WTC11 (cell line): ENCODE measurements around the gene MOSPD2. TPM values are rescaled to one million over a fixed set of nuclear protein-coding genes. Genes with fewer than 3 reads are reported as not detected.

Experiments
- ATAC-seq: fragments of 200-7000 bp; cut with Tn5 transposase; 2 replicates; pipeline ENCODE4 v1.10.0; 2021; ENCODE audit warnings: mild to moderate bottlenecking, moderate library complexity
- CTCF ChIA-PET: fragments of 300-600 bp; sonication (Branson Sonifier 250); formaldehyde crosslinking; loops from one replicate; lab custom pipeline; 2021; ENCODE audit warnings: antibody characterized with exemption; lab: Charles Lee
- POLR2A ChIA-PET: fragments of 350-600 bp; sonication (Branson Sonifier 250); formaldehyde crosslinking; loops from one replicate; lab custom pipeline; 2021; ENCODE audit warnings: antibody characterized with exemption; lab: Charles Lee
- DNase-seq: peaks from one replicate; pipeline ENCODE4 v3.0.0; 2021; ENCODE audit warnings: low spot score
- H3K27ac Mint-ChIP-seq: 2 replicates; pipeline ENCODE4 v1.8.0; 2021; ENCODE audit warnings: mixed read lengths
- H3K27me3 Mint-ChIP-seq: 2 replicates; pipeline ENCODE4 v1.8.0; 2021; ENCODE audit warnings: low read depth, mild to moderate bottlenecking, moderate library complexity, mixed read lengths
- H3K36me3 Mint-ChIP-seq: 2 replicates; pipeline ENCODE4 v1.8.0; 2021; ENCODE audit warnings: mixed read lengths
- H3K4me1 Mint-ChIP-seq: 2 replicates; pipeline ENCODE4 v1.8.0; 2022; ENCODE audit warnings: mixed read lengths
- H3K4me3 Mint-ChIP-seq: 2 replicates; pipeline ENCODE4 v1.8.0; 2021; ENCODE audit warnings: mild to moderate bottlenecking, moderate library complexity, mixed read lengths
- H3K9me3 Mint-ChIP-seq: 2 replicates; pipeline ENCODE4 v1.8.0; 2021; ENCODE audit warnings: mixed read lengths
- CREB1 ChIP-seq: sonication (generic); formaldehyde crosslinking; IDR thresholded peaks from 2 replicates; pipeline ENCODE4 v1.8.0; 2023; ENCODE audit warnings: mild to moderate bottlenecking, missing genetic modification reagents
- ESRRA ChIP-seq: sonication (generic); formaldehyde crosslinking; IDR thresholded peaks from 2 replicates; pipeline ENCODE4 v1.8.1; 2022; ENCODE audit warnings: mild to moderate bottlenecking, missing genetic modification reagents, borderline replicate concordance
- FOXK1 ChIP-seq: sonication (generic); formaldehyde crosslinking; IDR thresholded peaks from 2 replicates; pipeline ENCODE4 v1.8.0; 2022; ENCODE audit warnings: mild to moderate bottlenecking, moderate library complexity, missing genetic modification reagents
- HMGA2 ChIP-seq: fragments of 250-450 bp; sonication (Bioruptor Pico); IDR thresholded peaks from 2 replicates; pipeline ENCODE4 v1.4.0; 2021; ENCODE audit warnings: mild to moderate bottlenecking, moderate library complexity
- KAT7 ChIP-seq: sonication (generic); formaldehyde crosslinking; IDR thresholded peaks from 2 replicates; pipeline ENCODE4 v1.8.1; 2023; ENCODE audit warnings: missing genetic modification reagents, mild to moderate bottlenecking, borderline replicate concordance
- NFYB ChIP-seq: sonication (generic); formaldehyde crosslinking; conservative IDR thresholded peaks from 2 replicates; pipeline ENCODE4 v1.8.0; 2022; ENCODE audit warnings: low read depth, missing genetic modification reagents
- NR2C2 ChIP-seq: sonication (generic); formaldehyde crosslinking; IDR thresholded peaks from 2 replicates; pipeline ENCODE4 v1.8.0; 2022; ENCODE audit warnings: mild to moderate bottlenecking, missing genetic modification reagents
- PRRX2 ChIP-seq: fragments of 250-450 bp; sonication (Bioruptor Pico); IDR thresholded peaks from 2 replicates; pipeline ENCODE4 v1.8.0; 2021; ENCODE audit warnings: mild to moderate bottlenecking
- SOX15 ChIP-seq: fragments of 250-450 bp; sonication (Bioruptor Pico); IDR thresholded peaks from 2 replicates; pipeline ENCODE4 v1.9.0; 2021; ENCODE audit warnings: mild to moderate bottlenecking
- TEAD4 ChIP-seq: sonication (generic); formaldehyde crosslinking; IDR thresholded peaks from 2 replicates; pipeline ENCODE4 v1.8.0; 2022; ENCODE audit warnings: mild to moderate bottlenecking, missing genetic modification reagents
- ZNF121 ChIP-seq: sonication (generic); formaldehyde crosslinking; IDR thresholded peaks from 2 replicates; pipeline ENCODE4 v1.8.0; 2023; ENCODE audit warnings: missing genetic modification reagents
- ZNF219 ChIP-seq: sonication (generic); formaldehyde crosslinking; IDR thresholded peaks from 2 replicates; pipeline ENCODE4 v1.8.0; 2023; ENCODE audit warnings: missing genetic modification reagents, mild to moderate bottlenecking, borderline replicate concordance
- ZNF263 ChIP-seq: sonication (generic); formaldehyde crosslinking; IDR thresholded peaks from 2 replicates; pipeline ENCODE4 v1.8.1; 2022; ENCODE audit warnings: low read depth, mild to moderate bottlenecking, moderate library complexity, missing genetic modification reagents
- ZNF396 ChIP-seq: fragments of 250-450 bp; sonication (Bioruptor Pico); IDR thresholded peaks from 2 replicates; pipeline ENCODE4 v1.8.0; 2021; ENCODE audit warnings: mild to moderate bottlenecking, moderate library complexity, borderline replicate concordance
- ZNF416 ChIP-seq: fragments of 250-450 bp; sonication (Bioruptor Pico); IDR thresholded peaks from 2 replicates; pipeline ENCODE4 v1.9.0; 2021; ENCODE audit warnings: mild to moderate bottlenecking, inconsistent platforms
- ZNF423 ChIP-seq: fragments of 250-450 bp; sonication (Bioruptor Pico); IDR thresholded peaks from 2 replicates; pipeline ENCODE4 v2.1.2; 2022; ENCODE audit warnings: mild to moderate bottlenecking, moderate library complexity
- total RNA-seq: library from RNA; stranded (reverse); gene quantifications from 3 replicates; pipeline ENCODE4 v1.2.3, GENCODE V29; 2021
- TF ChIP-seq, protein P1 (sequence below): sonication (generic); formaldehyde crosslinking; IDR thresholded peaks from 2 replicates; pipeline ENCODE4 v1.8.1; 2023; ENCODE audit warnings: mild to moderate bottlenecking, missing genetic modification reagents
- TF ChIP-seq, protein P2 (sequence below): sonication (generic); formaldehyde crosslinking; IDR thresholded peaks from 2 replicates; pipeline ENCODE4 v1.8.0; 2023; ENCODE audit warnings: mild to moderate bottlenecking, missing genetic modification reagents
- TF ChIP-seq, protein P3 (sequence below): fragments of 250-450 bp; sonication (Bioruptor Pico); IDR thresholded peaks from 2 replicates; pipeline ENCODE4 v1.9.0; 2021; ENCODE audit warnings: moderate library complexity, mild to moderate bottlenecking, inconsistent platforms, borderline replicate concordance
- TF ChIP-seq, protein P4 (sequence below): fragments of 250-450 bp; sonication (Bioruptor Pico); conservative IDR thresholded peaks from 2 replicates; pipeline ENCODE4 v1.9.0; 2021; ENCODE audit warnings: mild to moderate bottlenecking
- TF ChIP-seq, protein P5 (sequence below): sonication (generic); formaldehyde crosslinking; IDR thresholded peaks from 2 replicates; pipeline ENCODE4 v1.8.1; 2022; ENCODE audit warnings: missing genetic modification reagents, borderline replicate concordance
- TF ChIP-seq, protein P6 (sequence below): sonication (generic); formaldehyde crosslinking; IDR thresholded peaks from 2 replicates; pipeline ENCODE4 v1.8.1; 2023; ENCODE audit warnings: mild to moderate bottlenecking, missing genetic modification reagents

The MOSPD2 gene
- total RNA-seq, 1 experiment from 2014 or later: 13.2 TPM

DNA sequence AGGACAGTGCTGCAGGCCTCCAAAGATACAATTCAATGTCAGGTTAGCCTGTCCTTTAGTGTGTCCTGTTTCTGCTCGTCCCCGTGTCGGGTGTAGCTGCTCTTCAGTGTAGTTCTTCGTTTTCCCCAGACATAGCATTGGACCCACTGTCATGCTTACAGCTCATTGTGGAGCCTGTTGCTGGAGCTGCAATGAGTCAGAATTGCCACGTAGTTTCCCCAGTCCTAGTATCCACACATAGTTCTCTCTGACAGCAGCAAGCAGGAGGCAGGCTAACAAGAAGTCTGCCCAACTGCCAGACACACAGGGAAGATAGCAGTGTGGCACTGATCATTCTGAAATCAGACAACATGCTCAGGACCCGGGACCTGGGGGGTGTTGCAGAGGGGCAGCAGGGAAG lies 49.2 kb downstream of the MOSPD2 start (continued):
- TF ChIP-seq, protein P1, sequence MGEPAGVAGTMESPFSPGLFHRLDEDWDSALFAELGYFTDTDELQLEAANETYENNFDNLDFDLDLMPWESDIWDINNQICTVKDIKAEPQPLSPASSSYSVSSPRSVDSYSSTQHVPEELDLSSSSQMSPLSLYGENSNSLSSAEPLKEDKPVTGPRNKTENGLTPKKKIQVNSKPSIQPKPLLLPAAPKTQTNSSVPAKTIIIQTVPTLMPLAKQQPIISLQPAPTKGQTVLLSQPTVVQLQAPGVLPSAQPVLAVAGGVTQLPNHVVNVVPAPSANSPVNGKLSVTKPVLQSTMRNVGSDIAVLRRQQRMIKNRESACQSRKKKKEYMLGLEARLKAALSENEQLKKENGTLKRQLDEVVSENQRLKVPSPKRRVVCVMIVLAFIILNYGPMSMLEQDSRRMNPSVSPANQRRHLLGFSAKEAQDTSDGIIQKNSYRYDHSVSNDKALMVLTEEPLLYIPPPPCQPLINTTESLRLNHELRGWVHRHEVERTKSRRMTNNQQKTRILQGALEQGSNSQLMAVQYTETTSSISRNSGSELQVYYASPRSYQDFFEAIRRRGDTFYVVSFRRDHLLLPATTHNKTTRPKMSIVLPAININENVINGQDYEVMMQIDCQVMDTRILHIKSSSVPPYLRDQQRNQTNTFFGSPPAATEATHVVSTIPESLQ (CRISPR knock-in tag): no peak
- TF ChIP-seq NR2C2 (CRISPR knock-in tag): no peak
- no peak for TF ChIP-seq TEAD4 (CRISPR knock-in tag)
- TF ChIP-seq NFYB (CRISPR knock-in tag): no peak
- no peak for TF ChIP-seq ZNF219 (CRISPR knock-in tag)
- TF ChIP-seq ZNF396: no peak

DNA sequence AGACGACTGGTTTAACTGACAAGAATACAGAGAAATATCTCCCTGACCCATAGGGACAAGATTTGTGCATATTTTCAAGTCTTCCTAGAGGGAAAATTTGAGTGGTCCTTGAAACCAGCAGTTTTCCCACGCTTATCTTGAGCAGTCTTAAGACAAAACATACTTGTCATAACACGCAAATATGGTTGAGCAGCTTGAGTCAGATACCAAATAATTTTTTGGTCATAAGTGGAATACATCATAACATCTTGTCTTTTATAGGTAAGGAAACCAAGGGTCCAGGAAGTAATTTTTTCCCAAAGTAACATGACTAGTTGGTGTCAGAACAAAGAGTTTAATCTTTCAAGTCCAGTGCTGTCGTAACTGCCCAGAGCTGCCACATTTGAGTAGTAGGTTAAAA lies 50.5 kb downstream of the MOSPD2 start:
- ATAC-seq (no peak), DNase-seq (no peak)
- no peak overlapping the region for H3K27ac Mint-ChIP-seq
- no peaks in the 10 kb centered on the region for H3K27me3 Mint-ChIP-seq
- no peaks in the 10 kb centered on the region for H3K9me3 Mint-ChIP-seq
- no peak for TF ChIP-seq HMGA2
- TF ChIP-seq CREB1 (CRISPR knock-in tag): no peak
- TF ChIP-seq ZNF121 (CRISPR knock-in tag): no peak
- no peak for TF ChIP-seq ESRRA (CRISPR knock-in tag)
- no peak for TF ChIP-seq PRRX2 (CRISPR knock-in tag)
- TF ChIP-seq KAT7 (CRISPR knock-in tag): no peak
- H3K36me3 Mint-ChIP-seq: peaks cover 5% of the 10 kb centered on the region
- H3K4me1 Mint-ChIP-seq: peaks cover 3% of the 10 kb centered on the region; the same call in 1 of the 2 replicates
- POLR2A ChIA-PET: no interaction called here
- no peak overlapping the region for H3K4me3 Mint-ChIP-seq
- CTCF ChIA-PET: no interaction called here

GRCh38 chrX:14926471-14926870 lies 53.2 kb downstream of the MOSPD2 start:
- no peak for TF ChIP-seq FOXK1 (CRISPR knock-in tag)
- TF ChIP-seq, all 79 proteins: peak for 0
- no peak overlapping the region for H3K4me3 Mint-ChIP-seq
- no peak overlapping the region for H3K27ac Mint-ChIP-seq
- ChIA-PET POLR2A (no interaction called here), CTCF (no interaction called here)
- no peaks in the 10 kb centered on the region for H3K9me3 Mint-ChIP-seq
- DNase-seq: no peak
- H3K4me1 Mint-ChIP-seq: peaks cover 11% of the 10 kb centered on the region
- no peak for ATAC-seq
- no peaks in the 10 kb centered on the region for H3K36me3 Mint-ChIP-seq
- no peaks in the 10 kb centered on the region for H3K27me3 Mint-ChIP-seq

DNA sequence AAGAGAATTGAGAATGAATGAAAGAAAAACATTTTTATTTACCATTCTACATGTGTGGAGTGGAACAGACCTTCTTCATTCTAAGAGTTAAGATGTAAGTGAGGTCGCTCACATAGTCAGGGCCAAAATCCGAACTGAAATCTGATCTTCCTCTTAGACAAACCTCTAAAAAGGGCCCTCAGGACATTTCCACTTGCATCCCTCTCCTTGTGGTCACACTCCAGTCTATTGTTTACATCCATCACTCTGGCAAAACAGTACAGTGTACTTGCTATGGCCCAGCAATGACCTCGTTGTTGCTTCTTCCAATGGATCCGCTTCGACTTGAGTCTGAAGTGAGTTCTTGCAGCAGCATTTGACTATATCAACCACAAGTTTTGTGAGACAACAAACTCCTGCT lies 54.2 kb downstream of the MOSPD2 start:
- ATAC-seq: no peak
- Mint-ChIP-seq H3K27me3 (no peaks in the 10 kb centered on the region), H3K27ac (no peak overlapping the region), H3K4me3 (no peak overlapping the region), H3K4me1 (peaks cover 18% of the 10 kb centered on the region), H3K9me3 (no peaks in the 10 kb centered on the region), H3K36me3 (no peaks in the 10 kb centered on the region)
- no peak for DNase-seq
- ChIA-PET POLR2A (interaction anchor here (0.6 kb wide), 1 partner anchor 1187 kb away, joined by 4 read pairs; no protein-coding TSS in a partner anchor), CTCF (no interaction called here)
- TF ChIP-seq ZNF423 (no peak), ZNF263 (CRISPR knock-in tag) (no peak), HMGA2 (no peak), SOX15 (CRISPR knock-in tag) (no peak), PRRX2 (CRISPR knock-in tag) (no peak), ZNF416 (no peak), ZNF121 (CRISPR knock-in tag) (no peak)
- TF ChIP-seq, protein P2, sequence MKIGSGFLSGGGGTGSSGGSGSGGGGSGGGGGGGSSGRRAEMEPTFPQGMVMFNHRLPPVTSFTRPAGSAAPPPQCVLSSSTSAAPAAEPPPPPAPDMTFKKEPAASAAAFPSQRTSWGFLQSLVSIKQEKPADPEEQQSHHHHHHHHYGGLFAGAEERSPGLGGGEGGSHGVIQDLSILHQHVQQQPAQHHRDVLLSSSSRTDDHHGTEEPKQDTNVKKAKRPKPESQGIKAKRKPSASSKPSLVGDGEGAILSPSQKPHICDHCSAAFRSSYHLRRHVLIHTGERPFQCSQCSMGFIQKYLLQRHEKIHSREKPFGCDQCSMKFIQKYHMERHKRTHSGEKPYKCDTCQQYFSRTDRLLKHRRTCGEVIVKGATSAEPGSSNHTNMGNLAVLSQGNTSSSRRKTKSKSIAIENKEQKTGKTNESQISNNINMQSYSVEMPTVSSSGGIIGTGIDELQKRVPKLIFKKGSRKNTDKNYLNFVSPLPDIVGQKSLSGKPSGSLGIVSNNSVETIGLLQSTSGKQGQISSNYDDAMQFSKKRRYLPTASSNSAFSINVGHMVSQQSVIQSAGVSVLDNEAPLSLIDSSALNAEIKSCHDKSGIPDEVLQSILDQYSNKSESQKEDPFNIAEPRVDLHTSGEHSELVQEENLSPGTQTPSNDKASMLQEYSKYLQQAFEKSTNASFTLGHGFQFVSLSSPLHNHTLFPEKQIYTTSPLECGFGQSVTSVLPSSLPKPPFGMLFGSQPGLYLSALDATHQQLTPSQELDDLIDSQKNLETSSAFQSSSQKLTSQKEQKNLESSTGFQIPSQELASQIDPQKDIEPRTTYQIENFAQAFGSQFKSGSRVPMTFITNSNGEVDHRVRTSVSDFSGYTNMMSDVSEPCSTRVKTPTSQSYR (CRISPR knock-in tag): no peak
- TF ChIP-seq, protein P3, sequence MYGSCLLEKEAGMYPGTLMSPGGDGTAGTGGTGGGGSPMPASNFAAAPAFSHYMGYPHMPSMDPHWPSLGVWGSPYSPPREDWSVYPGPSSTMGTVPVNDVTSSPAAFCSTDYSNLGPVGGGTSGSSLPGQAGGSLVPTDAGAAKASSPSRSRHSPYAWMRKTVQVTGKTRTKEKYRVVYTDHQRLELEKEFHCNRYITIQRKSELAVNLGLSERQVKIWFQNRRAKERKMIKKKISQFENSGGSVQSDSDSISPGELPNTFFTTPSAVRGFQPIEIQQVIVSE (CRISPR knock-in tag): no peak
- TF ChIP-seq, protein P4, sequence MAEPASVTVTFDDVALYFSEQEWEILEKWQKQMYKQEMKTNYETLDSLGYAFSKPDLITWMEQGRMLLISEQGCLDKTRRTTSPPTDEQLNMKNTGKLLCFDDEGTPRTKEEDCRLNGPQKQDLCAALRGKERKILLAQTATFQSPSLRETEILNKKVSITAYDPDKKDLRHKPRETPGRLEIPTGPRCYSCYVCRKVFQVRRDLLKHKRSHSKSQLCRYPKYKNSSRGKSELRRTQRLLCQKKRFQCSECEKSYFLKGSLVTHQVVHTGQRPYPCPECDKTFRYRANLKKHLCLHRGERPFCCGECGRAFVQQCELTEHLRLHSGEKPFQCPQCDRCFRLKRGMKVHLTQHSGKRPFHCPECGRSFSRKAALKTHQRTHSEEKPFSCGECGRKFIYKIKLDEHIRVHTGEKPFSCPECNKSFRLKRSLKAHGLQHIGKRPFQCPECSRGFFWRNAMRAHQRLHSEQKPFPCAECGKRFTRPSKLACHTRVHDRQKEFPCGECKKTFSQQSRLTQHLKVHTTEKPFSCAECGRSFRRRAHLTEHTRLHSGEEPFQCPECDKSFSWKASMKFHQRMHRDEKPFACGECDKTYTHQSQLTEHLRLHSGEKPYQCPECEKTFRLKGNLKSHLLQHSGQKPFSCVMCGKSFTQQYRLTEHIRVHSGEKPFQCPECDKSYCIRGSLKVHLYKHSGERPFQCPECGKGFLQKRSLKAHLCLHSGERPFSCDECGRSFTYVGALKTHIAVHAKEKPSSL (CRISPR knock-in tag): no peak
- TF ChIP-seq, protein P5, sequence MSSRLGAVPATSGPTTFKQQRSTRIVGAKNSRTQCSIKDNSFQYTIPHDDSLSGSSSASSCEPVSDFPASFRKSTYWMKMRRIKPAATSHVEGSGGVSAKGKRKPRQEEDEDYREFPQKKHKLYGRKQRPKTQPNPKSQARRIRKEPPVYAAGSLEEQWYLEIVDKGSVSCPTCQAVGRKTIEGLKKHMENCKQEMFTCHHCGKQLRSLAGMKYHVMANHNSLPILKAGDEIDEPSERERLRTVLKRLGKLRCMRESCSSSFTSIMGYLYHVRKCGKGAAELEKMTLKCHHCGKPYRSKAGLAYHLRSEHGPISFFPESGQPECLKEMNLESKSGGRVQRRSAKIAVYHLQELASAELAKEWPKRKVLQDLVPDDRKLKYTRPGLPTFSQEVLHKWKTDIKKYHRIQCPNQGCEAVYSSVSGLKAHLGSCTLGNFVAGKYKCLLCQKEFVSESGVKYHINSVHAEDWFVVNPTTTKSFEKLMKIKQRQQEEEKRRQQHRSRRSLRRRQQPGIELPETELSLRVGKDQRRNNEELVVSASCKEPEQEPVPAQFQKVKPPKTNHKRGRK (CRISPR knock-in tag): no peak
- TF ChIP-seq, protein P6, sequence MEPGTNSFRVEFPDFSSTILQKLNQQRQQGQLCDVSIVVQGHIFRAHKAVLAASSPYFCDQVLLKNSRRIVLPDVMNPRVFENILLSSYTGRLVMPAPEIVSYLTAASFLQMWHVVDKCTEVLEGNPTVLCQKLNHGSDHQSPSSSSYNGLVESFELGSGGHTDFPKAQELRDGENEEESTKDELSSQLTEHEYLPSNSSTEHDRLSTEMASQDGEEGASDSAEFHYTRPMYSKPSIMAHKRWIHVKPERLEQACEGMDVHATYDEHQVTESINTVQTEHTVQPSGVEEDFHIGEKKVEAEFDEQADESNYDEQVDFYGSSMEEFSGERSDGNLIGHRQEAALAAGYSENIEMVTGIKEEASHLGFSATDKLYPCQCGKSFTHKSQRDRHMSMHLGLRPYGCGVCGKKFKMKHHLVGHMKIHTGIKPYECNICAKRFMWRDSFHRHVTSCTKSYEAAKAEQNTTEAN (CRISPR knock-in tag): no peak
